HepG2 (cell line): Measurements from ENCODE around the gene ZNF629. TPM values are rescaled to one million over a fixed set of nuclear protein-coding genes. Genes with fewer than 3 reads are reported as not detected.

Experiments used
- ATF2 ChIP-seq: sonication (generic); formaldehyde crosslinking; IDR thresholded peaks from 2 replicates; pipeline ENCODE4 v1.4.0; 2020; ENCODE audit warnings: missing genetic modification reagents
- GZF1 ChIP-seq: sonication (generic); formaldehyde crosslinking; IDR thresholded peaks from 2 replicates; pipeline ENCODE4 v1.5.1; 2020; ENCODE audit warnings: mild to moderate bottlenecking, missing genetic modification reagents
- HINFP ChIP-seq: sonication (generic); formaldehyde crosslinking; IDR thresholded peaks from 2 replicates; pipeline ENCODE4 v1.4.0; 2020; ENCODE audit warnings: low read depth, mild to moderate bottlenecking, missing genetic modification reagents
- LCORL ChIP-seq, 2 experiments: fragments of 450-650 bp in 1 of 2; sonication (generic) in 1 of 2; formaldehyde crosslinking in 1 of 2; IDR thresholded peaks; 2 replicates each; pipeline versions ENCODE4 v1.5.0 to v1.6.1; 2017 to 2020; ENCODE audit warnings: antibody characterized with exemption in 1 of 2, missing genetic modification reagents in 1 of 2
- PHF5A ChIP-seq: IDR thresholded peaks from one replicate; pipeline ENCODE4 v1.6.1; 2018; ENCODE audit warnings: low read depth, missing genetic modification reagents; ENCODE audit not compliant: unreplicated experiment
- SATB2 ChIP-seq: sonication (generic); formaldehyde crosslinking; IDR thresholded peaks from 2 replicates; pipeline ENCODE4 v1.5.0; 2020; ENCODE audit warnings: missing genetic modification reagents
- U2AF1 ChIP-seq: fragments of 200-400 bp; formaldehyde crosslinking; optimal IDR thresholded peaks from 2 replicates; pipeline ENCODE3; 2017; ENCODE audit warnings: mild to moderate bottlenecking, low read depth, low read length
- UBTF ChIP-seq: sonication (generic); formaldehyde crosslinking; IDR thresholded peaks from 2 replicates; pipeline ENCODE4 v1.4.0; 2020; ENCODE audit warnings: mild to moderate bottlenecking, missing genetic modification reagents
- ZBTB14 ChIP-seq: sonication (generic); formaldehyde crosslinking; IDR thresholded peaks from 2 replicates; pipeline ENCODE4 v1.4.0; 2020; ENCODE audit warnings: missing genetic modification reagents
- ZHX2 ChIP-seq, 2 experiments: sonication (generic) in 1 of 2; formaldehyde crosslinking in 1 of 2; IDR thresholded peaks; 2 replicates each; pipeline versions ENCODE4 v1.6.1 to v1.9.0; 2014 to 2022; ENCODE audit warnings: antibody characterized with exemption in 1 of 2, borderline replicate concordance in 1 of 2, inconsistent platforms in 1 of 2, low read depth in 1 of 2, missing genetic modification reagents in 1 of 2
- ZNF432 ChIP-seq: sonication (generic); formaldehyde crosslinking; IDR thresholded peaks from 2 replicates; pipeline ENCODE4 v1.5.0; 2020; ENCODE audit warnings: missing genetic modification reagents, mild to moderate bottlenecking, borderline replicate concordance
- ZNF564 ChIP-seq: sonication (generic); formaldehyde crosslinking; IDR thresholded peaks from 2 replicates; pipeline ENCODE4 v1.8.1; 2023; ENCODE audit warnings: mild to moderate bottlenecking, missing genetic modification reagents
- ZNF788 ChIP-seq: sonication (generic); formaldehyde crosslinking; IDR thresholded peaks from 2 replicates; pipeline ENCODE4 v1.5.0; 2020; ENCODE audit warnings: mild to moderate bottlenecking, missing genetic modification reagents, borderline replicate concordance
- ZNF800 ChIP-seq: sonication (generic); formaldehyde crosslinking; IDR thresholded peaks from 2 replicates; pipeline ENCODE4 v1.4.0; 2020; ENCODE audit warnings: missing genetic modification reagents
- polyA plus RNA-seq, 8 experiments: library from polyadenylated mRNA; depleted of rRNA in 3 of 8; stranded (reverse) in 7 of 8; unstranded in 1 of 8; fragments of >200 nt; fragmentation: Illumina TruSeq in 4 of 8; extraction: Trizol in 4 of 8; gene quantifications; 2 replicates each; pipeline versions ENCODE4 v1.2.1 to v1.2.3, GENCODE V29; 2011 to 2016; ENCODE audit warnings: low read depth in 4 of 8, missing spikeins in 1 of 8, mixed read lengths in 1 of 8; ENCODE audit not compliant: insufficient read depth in 1 of 8
- total RNA-seq, 5 experiments: library from RNA; depleted of rRNA; stranded (reverse); fragments of >200 nt; fragmentation: Illumina TruSeq; extraction: Trizol; gene quantifications; 2 replicates each; pipeline ENCODE4 v1.2.3, GENCODE V29; 2016; ENCODE audit warnings: low read depth in 1 of 5

ZNF629 gene
- total and polyA plus RNA-seq, 2 of the 13 experiments (the other 11 are each of a cell fraction or from before 2014, with no cell fraction given) = 6.1 to 16.5 TPM

GRCh38 chr16:30745082-30745481 lies 41.9 kb downstream of the ZNF629 start (continued):
- TF ChIP-seq UBTF (CRISPR knock-in tag) (no peak), ATF2 (CRISPR knock-in tag) (peak; percentile 48; the same call in 1 of the 2 replicates), ZNF788 (CRISPR knock-in tag) (no peak), U2AF1 (no peak), ZNF432 (CRISPR knock-in tag) (no peak), SATB2 (no peak), ZHX2 (IDR thresholded peaks at IDR 0.05; ENCODE audit: low read depth) (no peak), ZHX2 (CRISPR knock-in tag; IDR thresholded peaks at IDR 0.05; ENCODE audit: borderline replicate concordance) (no peak), HINFP (no peak), ZNF564 (CRISPR knock-in tag) (no peak), ZBTB14 (no peak), ZNF800 (CRISPR knock-in tag) (no peak), GZF1 (CRISPR knock-in tag) (no peak), PHF5A (CRISPR knock-in tag) (no peak), LCORL (IDR thresholded peaks at IDR 0.05) (peak; percentile 23; the same call in 1 of the 2 replicates), LCORL (CRISPR knock-in tag; IDR thresholded peaks at IDR 0.05) (peak; percentile 78)
